Cardiac muscle cell (in vitro differentiated cells and primary cell): ENCODE results near the gene RPL7A. TPM values are rescaled to one million over a fixed set of nuclear protein-coding genes. Genes with fewer than 3 reads are reported as not detected.

Experiments used
- DNase-seq, 2 donors: peaks; one replicate each; pipeline versions ENCODE4 v3.0.0 to v3.0.0-alpha.2; 2010 to 2017; ENCODE audit warnings: low read depth in 1 of 2, low spot score in 1 of 2
- H3K27ac ChIP-seq: fragments of 200-600 bp; sonication (generic); 2 replicates; pipeline ENCODE4 v1.5.1; 2016
- H3K27me3 ChIP-seq: fragments of 200-600 bp; sonication (generic); 2 replicates; pipeline ENCODE4 v1.6.0; 2016; ENCODE audit warnings: control low read depth
- H3K36me3 ChIP-seq: fragments of 200-600 bp; sonication (generic); 2 replicates; pipeline ENCODE4 v1.5.1; 2016; ENCODE audit warnings: control low read depth
- H3K4me1 ChIP-seq: fragments of 200-600 bp; sonication (generic); 2 replicates; pipeline ENCODE4 v1.8.1; 2017; ENCODE audit warnings: low read depth, mild to moderate bottlenecking, mixed run types
- H3K4me3 ChIP-seq: fragments of 200-600 bp; sonication (generic); 2 replicates; pipeline ENCODE4 v1.5.1; 2016; ENCODE audit warnings: mild to moderate bottlenecking
- H3K9me3 ChIP-seq: fragments of 200-600 bp; sonication (generic); 2 replicates; pipeline ENCODE4 v1.5.1; 2017; ENCODE audit warnings: low read depth, mild to moderate bottlenecking, control low read depth
- polyA plus RNA-seq: library from polyadenylated mRNA; unstranded; fragments of >200 nt; fragmentation: Nextera tagmentation; extraction: Ambion mirVana; gene quantifications from 2 replicates; pipeline ENCODE4 v1.2.1, GENCODE V29; 2016
- total RNA-seq: library from RNA; depleted of rRNA; stranded (reverse); fragments of >200 nt; gene quantifications from 2 replicates; pipeline ENCODE4 v1.2.3, GENCODE V29; 2016
- TF ChIP-seq, protein P1 (sequence below): IDR thresholded peaks from 2 replicates; pipeline ENCODE4 v1.5.1; 2012; ENCODE audit warnings: low read depth, mild to moderate bottlenecking, low read length

The RPL7A gene
- total and polyA plus RNA-seq, 2 experiments from 2014 or later: 404 to 2,233 TPM

DNA sequence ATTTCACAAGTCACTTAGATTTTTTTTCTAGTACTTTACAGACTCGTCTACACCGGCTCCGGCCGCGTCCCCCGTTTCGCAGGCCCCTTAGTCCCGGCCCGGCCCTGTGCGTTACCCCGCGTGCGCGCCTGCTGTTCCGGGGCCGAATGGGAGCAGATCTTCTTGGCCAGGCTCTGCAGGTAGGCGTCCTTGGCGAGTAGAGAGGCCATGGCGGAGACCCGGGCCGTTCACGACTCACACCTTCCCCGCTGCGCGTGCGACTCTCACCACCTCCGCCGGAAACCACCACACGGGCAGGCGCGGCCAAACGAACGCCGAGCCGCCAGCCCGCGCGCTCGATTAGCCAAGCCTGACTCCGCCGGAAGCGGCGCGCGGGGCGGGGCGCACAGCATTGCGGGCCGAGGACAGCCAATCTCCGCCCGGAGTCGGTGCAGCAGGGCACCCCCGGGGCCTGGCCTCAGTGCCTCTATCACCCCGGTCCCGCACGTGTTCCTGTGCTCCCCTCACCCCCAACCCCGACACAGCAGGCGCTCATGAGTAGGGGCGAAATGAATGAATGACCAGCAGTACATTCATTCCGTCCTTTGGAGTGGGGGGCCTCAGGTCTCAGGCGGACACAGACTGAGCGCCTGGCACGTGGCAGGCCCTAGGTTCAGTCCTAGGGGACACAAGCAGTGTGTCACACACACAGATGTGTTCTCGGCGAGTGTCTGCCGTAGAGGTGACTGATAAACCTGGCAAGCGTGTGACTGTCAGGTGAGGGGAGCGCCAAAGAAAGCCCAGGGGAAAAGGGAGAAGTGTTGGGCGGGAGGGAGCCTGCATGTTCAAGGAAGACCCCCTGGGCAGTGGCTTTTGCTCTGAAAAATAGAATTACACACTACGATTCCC lies 11.8 kb upstream of the RPL7A start, which contains the start of gene SURF6:
Gene SURF6 (minus strand): TSS at position 265 of the 888 bp plus-strand sequence. CDS start 56 bp downstream, at position 209.
- Histone ChIP-seq H3K27me3 (no peaks in the 10 kb centered on the region), H3K27ac (peak within 1 kb of the TSS; percentile 78), H3K4me3 (peak within 1 kb of the TSS; percentile 91), H3K4me1 (peaks cover 5% of the 10 kb centered on the region), H3K9me3 (no peaks in the 10 kb centered on the region), H3K36me3 (peaks cover 26% of the 10 kb centered on the region)
- DNase-seq: peak; percentile 92 to 95
- TF ChIP-seq, protein P1, sequence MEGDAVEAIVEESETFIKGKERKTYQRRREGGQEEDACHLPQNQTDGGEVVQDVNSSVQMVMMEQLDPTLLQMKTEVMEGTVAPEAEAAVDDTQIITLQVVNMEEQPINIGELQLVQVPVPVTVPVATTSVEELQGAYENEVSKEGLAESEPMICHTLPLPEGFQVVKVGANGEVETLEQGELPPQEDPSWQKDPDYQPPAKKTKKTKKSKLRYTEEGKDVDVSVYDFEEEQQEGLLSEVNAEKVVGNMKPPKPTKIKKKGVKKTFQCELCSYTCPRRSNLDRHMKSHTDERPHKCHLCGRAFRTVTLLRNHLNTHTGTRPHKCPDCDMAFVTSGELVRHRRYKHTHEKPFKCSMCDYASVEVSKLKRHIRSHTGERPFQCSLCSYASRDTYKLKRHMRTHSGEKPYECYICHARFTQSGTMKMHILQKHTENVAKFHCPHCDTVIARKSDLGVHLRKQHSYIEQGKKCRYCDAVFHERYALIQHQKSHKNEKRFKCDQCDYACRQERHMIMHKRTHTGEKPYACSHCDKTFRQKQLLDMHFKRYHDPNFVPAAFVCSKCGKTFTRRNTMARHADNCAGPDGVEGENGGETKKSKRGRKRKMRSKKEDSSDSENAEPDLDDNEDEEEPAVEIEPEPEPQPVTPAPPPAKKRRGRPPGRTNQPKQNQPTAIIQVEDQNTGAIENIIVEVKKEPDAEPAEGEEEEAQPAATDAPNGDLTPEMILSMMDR: no peak

DNA sequence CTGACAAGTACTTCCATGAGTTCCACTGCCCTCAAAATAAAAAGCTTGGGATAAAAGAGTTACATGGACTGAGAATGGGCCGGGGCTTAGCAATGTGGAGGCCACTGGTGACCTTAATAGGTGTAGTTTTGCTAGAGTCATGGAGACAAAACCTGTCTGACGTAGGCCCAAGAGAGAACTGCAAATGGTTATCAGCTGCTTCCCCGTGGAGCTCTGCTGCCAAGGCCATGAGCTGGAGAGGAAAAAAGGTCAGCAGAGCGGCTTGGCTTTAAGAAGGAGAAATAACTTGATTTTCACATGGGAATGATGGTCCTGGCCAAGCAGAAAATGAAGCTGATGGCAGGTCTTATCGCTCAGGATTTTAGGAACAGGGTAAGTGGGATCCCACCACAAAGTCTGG lies 8.4 kb upstream of the RPL7A start:
- H3K36me3 ChIP-seq: peaks cover 16% of the 10 kb centered on the region
- no peak overlapping the region for H3K4me3 ChIP-seq
- H3K9me3 ChIP-seq: no peaks in the 10 kb centered on the region
- H3K27me3 ChIP-seq: no peaks in the 10 kb centered on the region
- no peak overlapping the region for H3K27ac ChIP-seq
- H3K4me1 ChIP-seq: peaks cover 5% of the 10 kb centered on the region
- TF ChIP-seq, protein P1: no peak
- no peak for DNase-seq

DNA sequence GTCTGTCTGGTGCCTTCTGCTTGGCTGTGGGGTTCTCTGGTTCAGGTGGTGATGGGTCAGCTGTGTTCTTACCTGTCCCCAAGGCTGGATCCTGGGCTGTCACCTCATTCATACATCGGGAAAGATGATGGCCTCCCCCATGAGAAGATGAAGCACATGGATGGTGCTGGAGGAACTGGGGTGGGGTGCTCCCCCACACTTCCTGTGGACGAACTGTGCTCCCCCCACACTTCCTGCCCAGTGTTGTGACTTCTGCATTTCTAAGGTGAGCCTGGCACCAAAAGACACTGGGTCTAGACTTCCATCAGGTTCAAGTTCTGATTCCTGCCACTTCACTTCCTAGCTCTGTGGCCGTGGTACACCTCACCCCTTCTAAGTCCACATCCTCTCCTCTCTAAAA lies 7.8 kb upstream of the RPL7A start:
- Histone ChIP-seq H3K27me3 (no peaks in the 10 kb centered on the region), H3K27ac (no peak overlapping the region), H3K4me3 (no peak overlapping the region), H3K4me1 (peaks cover under 1% of the 10 kb centered on the region), H3K36me3 (peaks cover 16% of the 10 kb centered on the region), H3K9me3 (no peaks in the 10 kb centered on the region)
- no peak for DNase-seq
- TF ChIP-seq, protein P1: no peak

DNA sequence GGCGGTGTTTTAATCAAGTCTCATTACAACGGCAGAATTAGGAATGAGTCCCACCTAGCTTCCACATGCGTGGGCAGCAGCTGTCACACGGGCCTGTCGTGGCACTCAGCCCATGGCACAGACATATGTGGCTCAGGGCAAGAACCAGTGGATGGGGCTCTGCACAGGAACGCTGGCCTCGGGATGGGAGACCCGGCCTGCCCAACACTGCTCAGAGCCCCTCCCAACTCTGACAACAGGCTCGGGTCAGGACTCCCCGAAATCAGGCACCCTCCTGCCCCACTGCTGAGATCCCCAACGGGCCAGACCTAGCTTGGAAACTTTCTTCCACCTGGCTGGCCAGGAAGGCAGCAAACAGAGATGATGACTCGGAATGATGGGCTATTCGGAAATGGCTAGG lies 7.1 kb upstream of the RPL7A start:
- peaks cover 19% of the 10 kb centered on the region for H3K36me3 ChIP-seq
- H3K27ac ChIP-seq: no peak overlapping the region
- TF ChIP-seq, protein P1: no peak
- H3K27me3 ChIP-seq: no peaks in the 10 kb centered on the region
- no peaks in the 10 kb centered on the region for H3K9me3 ChIP-seq
- H3K4me3 ChIP-seq: no peak overlapping the region
- no peaks in the 10 kb centered on the region for H3K4me1 ChIP-seq
- DNase-seq: no peak

DNA sequence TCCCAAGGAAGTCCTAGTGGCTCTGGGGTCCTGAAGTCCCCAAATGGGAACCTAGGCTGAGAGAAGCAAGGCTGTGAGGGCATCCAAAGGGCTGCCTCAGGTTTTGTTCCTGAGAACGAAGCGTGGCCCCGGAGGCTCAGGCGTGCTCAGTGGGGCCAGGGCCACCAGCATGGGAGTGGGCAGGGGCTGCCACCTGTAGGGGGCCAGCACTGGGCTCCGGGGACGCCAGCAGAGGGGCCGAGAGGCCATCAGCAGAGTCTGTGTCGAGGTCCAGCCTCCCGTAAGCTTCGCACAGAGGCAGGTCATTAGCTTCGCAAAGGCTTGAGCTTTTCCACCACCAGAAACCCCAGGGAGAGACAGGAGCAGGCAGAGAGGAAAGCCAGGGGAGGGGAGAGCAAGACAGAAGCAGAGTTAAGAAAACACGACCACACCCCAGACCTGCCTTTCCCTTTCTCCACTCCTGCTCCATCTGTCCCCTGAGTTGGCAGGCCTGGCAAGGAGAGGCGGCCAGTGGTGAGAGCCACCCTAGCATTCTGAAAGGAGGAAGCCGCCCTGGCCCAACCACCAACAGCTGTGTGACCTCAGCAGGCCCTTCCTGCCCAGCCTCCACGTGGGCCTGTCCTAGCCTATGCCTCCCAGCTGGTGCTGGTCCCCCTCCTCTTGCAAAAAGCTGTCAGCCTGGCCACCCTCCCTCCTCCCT lies 6.5 kb upstream of the RPL7A start:
- DNase-seq: no peak
- no peaks in the 10 kb centered on the region for H3K9me3 ChIP-seq
- H3K4me1 ChIP-seq: peaks cover 2% of the 10 kb centered on the region
- H3K4me3 ChIP-seq: no peak overlapping the region
- TF ChIP-seq, protein P1: no peak
- H3K27ac ChIP-seq: no peak overlapping the region
- peaks cover 19% of the 10 kb centered on the region for H3K36me3 ChIP-seq
- H3K27me3 ChIP-seq: no peaks in the 10 kb centered on the region
